GM21723 (cell line): ENCODE measurements around the gene BNC2.

Experiments used
- ATAC-seq: cut with Tn5 transposase; IDR thresholded peaks from one replicate; pipeline ENCODE4 v1.9.1; 2021; ENCODE audit warnings: mild to moderate bottlenecking, moderate library complexity; ENCODE audit not compliant: unreplicated experiment

BNC2 gene

DNA sequence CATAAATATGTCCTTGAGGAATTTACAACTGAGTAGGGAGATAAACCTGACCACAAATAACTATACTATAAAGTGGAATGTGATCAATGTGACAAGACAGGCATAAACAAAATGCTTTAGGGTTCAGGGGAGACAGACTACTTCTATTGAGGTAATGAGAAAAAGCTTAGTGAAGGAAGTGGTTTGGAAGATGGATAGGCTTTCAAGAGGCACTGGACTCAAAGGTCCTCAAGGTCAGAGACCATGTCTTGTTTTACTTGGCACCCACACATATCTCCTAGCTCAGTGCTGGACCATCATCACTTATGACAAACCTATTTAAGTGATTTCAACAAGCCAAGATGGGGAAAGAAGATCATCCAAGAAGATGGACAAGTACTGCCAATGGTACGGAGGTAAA is 257.8 kb downstream of the BNC2 start:
- ATAC-seq, result no peak

DNA sequence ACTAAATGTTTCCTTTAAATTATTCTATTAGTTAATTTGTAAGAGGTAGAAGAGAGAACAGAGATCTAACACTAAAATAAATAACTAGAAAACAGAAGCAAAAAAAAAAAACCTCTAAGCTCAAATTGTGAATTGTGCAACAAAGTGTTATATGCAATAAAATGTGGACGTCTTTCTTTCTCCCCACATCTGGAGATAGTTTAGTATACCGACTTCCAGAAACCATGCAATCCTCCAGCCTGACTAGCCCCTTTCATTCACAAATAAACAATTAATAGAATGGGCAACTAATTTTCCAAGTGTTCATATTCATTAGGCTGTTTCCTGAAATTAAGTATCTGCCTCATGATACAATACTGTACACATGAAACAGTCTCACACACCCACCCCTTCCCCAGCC is 258.5 kb downstream of the BNC2 start:
- ATAC-seq, result no peak

DNA sequence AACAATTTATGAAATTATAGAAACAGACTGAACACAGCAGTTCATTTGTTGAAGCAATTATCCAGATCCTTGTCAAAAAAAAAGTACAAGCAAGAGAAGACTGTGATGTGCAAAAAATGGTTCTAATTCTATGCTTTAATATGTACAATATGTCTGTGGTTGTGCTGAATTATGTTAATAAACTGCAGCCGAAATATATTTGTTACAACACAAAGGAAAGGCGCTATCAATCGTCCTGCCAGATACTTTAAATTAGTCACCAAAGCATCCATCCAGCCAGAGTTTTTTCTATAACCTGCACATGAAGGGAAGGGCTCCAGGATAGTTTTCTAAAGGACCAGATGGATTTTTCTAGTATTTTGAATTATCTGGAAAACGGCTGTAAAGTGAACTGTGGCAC is 259.5 kb downstream of the BNC2 start:
- ATAC-seq, result no peak

DNA sequence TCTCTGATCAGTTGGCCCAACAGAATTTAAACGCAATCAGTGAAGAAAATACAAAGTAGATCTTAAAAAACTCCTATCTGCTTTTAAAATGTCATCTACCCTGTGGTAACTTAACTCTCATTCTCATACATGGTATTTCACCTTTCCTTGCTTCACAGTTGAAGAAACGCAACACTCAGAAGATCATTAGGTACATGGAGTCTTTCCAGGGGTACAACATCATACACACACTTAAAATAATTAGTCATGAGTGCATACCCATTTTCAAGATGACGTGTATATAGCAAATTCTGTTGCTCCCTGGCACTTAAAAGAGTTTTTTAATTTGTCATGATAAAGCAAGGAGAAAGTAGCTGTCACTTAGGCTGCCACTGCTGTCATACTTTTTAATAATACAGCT is 259.9 kb downstream of the BNC2 start:
- ATAC-seq, result no peak

DNA sequence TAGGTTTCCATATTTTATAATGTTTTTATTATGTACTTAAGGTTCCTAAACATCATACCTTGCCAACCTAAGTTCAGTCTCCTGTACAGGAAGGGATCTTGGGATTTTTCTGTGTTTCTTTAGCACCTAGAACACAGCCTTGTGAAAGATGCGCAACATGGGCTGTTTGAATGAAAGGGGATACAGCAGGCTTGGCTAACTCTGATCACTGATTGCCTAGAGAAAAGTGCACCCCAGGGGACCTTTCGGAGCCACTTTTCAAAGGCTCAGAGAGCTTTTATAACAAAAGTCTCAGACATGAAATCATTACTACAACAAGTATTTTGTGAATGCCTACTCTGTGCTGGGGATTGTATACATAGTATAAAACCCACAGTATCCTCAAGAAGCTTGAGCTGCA is 261.6 kb downstream of the BNC2 start:
- no peak for ATAC-seq

DNA sequence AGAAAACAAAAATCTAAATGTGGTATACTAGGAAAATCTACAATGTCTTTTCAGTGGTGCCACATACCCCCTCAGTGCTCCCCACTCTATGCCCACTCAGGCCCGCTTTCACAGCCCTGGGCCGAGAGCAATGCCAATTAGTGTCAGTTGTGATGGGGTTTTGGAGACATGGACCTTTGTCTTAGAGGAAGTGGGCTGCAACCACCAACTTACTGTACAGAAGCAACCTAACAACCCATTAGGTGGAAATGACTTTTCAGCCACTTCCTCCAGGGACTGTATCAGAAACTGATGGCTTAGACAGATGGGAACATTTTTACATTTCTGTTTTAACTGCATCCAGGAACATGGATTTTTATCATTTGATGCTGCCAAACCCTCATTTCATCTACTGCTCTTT is 268.0 kb downstream of the BNC2 start:
- ATAC-seq, result no peak

DNA sequence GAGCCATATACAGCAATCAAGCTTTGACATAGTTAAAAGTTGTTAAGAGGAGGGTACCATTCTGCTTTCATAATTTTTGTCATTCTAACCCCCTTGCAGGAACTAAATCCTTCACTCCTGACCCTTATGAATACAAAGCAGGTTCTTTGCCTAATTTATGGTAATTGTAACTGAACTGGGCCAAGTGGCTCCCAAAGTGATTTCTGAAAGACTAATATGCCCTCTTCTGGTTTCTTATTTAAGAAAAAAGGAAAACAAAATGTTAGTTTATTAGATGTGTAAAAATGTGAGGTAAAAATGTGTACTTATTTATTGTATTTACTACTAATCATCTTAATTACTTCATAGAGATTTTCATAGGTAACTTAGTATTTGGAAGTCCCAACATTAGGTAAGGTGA is 268.5 kb downstream of the BNC2 start:
- ATAC-seq, result no peak

DNA sequence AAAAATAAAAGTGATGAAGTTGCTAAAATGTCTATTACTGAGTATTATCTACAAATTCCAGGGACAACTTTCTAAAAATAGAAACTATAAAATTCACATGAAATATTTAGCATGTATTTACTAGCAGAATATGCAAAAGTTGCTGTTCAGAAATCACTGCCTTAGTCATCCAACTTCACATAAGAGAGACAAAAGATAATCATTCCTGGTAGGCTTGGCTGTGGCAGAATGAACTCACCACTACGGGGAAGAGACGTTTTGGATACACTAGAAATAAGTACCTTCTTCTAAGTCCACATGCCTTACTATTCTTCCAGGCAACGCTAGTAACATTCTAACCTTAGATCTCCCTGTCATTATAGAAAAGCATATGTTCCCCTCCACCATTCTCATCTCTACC is 272.2 kb downstream of the BNC2 start:
- ATAC-seq, result no peak

DNA sequence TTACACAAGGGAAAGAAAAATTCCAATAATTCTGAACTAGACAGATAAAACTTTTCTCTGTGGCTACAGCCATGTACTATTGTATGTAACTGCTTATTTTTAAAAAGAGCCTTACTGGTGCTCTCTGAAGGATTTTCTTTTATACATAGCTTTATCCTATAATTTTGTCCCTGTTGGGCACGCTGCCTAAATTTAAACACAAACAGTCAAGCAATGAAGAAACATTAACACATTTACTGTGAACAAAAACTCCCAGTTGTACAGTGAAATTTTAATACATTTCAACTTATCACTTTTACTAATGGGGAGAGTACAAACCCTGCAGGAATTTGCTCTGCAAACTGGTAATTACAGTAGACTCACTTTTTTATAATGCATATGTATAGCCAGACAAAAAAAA is 273.3 kb downstream of the BNC2 start:
- ATAC-seq, result no peak

DNA sequence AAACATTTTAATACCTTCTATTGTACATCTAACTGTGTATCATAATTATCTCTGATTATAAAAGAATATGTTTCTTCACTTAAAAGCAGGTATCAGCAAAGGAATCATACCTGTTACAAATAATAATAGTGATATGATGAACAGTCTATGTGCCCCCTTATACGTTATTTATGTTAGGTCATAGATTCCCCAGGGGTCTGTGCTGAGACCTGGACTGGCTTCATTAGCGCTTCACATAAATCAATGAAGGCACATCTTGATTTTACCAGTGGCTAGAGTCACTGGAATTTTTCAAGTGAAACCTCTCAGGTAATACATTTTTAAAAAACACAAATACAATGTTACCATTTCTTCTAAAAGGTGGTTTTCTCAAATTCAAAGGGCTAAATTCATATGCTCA is 275.2 kb downstream of the BNC2 start:
- ATAC-seq, result no peak

DNA sequence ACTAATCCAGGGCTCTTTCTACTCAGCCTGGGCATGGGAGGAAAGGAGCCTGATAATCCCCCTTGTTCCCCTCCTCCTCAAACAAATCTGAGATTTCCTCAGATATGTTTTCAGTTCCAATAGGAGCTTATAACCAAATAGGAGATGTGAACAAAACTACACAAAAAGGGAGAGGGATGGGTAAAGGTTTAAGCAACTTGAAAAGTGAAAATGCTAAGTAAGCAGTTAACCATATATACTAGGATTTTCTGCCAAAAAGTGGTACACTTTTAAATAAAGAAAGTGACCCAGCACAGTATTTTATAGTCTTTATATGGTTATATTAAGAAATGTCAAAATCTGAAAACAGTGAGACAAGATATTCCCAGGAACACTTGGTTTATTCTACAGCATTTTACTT is 275.7 kb downstream of the BNC2 start:
- no peak for ATAC-seq

DNA sequence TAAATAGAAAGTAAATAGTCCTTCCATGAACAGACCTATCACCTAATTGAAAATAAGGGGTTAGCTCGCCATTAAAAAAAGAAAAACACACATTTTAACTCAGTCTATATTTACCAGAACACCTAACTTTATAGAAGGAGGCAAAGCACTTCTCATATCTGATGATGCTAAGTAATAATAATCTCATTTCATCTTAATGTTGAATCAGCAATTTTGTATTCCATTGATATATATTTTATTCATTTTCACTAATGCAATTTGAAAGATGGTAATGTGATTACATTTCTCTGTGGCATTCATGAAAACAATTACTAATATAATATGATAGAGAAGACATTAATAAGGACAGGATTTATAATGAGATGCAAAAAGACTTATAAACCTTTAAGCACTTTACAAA is 276.7 kb downstream of the BNC2 start:
- no peak for ATAC-seq

DNA sequence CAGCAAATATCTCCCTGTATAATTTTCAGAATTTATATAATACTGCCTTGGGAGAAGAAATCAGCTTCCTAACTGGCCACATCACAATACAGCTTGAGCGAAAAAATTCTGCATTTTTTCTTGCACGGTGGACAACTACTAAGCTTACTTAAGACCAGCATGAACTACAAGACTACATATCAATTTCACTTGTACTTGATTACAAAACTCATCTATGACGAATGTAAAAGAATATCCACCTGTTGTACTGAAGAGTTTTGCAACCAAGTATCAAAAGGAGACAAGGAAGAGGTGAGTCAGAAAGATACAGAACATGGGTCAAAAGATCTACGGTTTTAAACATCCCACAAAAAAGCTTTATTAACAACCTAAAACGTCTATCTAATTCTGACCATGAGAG is 279.4 kb downstream of the BNC2 start:
- no peak for ATAC-seq

DNA sequence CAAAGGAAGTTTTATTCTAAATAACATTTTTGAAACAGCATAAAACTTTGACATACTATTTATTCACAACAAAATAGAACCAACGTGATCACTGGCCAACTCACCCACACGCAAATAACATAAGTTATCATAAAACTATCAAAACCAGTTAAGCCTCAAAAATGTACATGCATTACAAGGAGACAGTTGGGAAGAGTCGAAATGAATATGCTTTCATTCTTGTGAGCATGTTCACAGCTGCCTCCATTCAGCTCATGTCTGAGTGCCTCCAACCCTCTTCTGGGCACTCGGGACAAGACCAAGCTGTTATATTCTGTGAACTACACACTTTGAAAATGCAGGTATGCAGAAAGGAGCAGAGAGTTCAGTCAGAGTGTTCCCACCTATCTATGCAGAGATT is 284.9 kb downstream of the BNC2 start:
- no peak for ATAC-seq

DNA sequence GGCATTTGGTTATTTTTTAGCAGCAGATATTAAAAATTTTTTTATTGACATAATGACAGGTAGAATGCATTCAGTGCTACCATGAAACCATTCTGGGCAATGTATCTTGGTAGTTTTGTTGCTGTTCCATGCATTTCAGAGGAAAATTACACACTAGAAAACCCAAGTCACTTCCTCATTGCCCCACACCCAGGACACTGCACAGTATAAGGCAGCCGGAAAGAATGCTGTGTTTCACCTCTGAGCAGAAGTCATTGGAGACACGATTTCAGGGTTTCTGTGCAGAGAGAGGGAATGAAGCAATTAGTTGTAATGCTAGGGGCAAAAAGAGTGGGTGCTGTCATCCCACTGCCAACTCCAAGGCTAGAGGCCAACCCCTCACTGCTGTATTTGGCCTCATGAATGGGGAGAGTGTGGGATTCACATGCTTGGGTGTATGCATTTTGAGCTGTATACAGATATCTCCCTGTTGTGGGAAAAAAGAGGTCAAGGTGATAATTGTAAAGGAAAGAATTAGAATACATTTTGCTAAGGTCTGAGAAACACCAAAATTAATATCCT is 290.5 kb downstream of the BNC2 start:
- no peak for ATAC-seq

DNA sequence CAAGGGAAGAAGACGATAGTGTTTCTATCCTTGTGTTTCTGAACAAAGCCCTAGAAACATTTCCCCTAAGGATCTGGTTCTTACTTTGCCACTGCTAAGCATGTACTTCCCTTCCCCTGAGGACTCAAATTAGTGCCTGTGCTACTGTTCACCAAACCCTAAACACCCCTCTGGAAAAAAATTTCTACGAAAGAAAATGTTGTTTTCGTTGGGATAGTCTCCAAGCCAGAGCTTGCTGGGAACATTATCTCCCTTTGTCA is 294.6 kb downstream of the BNC2 start:
- ATAC-seq, result no peak

DNA sequence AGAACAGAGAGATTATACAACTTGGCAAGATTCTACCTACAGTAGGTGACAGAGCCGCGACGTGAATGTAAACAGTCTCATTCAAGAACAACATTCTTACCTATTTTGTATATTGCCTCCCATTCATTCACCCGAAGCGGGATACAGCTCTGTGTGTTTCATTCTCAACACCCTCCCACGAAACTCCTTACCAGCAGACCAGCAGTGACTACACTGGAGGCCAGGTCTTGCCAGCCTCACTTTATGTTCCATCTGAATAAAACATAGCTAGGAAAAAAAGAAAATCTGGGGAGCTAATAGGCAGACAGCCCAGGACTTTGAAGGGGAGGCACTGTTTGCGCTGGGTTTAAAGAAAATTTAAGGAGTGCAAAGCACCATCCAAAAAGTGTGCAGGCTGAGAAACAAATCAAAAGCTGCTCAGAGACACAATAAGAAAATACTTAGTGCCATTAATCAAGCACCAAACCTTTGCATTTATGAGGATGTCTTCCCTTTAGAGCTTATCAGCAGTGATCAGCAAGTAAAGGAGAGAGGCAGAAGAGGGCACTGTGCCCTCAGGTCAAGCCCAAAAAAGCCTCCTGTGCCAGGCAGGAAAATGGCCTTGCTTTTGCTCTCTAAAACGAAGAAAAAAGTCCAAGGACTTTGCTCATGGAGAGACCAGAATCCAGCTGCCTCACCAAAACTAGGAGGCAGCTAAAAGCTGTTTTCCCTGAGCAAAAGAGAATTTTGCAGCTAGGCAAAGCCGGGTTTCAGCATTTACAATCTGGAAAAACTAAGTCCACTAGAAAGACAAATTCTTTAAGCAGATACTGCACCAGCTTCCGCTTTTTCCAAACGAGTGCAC is 295.1 kb downstream of the BNC2 start:
- no peak for ATAC-seq

DNA sequence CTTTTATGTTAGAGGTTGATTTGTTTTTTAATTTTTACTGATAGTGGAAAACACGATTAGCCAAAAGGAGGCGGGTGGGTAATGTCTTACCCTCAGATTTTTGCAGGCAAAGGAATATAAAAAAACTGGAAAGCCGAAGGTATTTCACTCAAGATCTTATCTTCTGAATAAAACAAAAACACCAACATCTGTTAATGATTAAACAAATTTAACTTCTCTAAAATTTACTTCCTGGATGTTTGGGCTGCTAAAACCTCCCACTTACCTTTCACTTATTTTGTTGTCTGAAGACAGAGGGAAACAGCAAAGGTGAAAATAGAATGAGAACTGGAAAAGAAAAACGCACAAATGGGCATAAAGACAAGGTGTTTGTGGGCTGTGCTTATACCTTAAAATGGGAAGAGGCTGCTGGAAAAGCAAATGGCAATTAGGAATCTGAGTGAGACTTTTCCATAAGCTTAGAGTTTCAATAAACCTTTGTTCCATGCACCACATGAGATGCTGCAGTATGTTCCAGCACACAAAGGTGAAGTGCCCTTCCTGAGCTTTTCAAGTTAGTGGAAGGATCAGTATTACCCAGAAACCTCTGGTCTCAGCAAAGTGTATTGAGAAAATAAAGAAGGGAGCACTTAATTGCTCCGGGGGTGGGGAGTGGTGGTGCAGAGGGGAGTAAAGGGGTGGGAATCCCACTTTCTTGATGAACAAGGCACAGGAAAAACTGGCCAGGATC is 298.3 kb downstream of the BNC2 start:
- no peak for ATAC-seq

DNA sequence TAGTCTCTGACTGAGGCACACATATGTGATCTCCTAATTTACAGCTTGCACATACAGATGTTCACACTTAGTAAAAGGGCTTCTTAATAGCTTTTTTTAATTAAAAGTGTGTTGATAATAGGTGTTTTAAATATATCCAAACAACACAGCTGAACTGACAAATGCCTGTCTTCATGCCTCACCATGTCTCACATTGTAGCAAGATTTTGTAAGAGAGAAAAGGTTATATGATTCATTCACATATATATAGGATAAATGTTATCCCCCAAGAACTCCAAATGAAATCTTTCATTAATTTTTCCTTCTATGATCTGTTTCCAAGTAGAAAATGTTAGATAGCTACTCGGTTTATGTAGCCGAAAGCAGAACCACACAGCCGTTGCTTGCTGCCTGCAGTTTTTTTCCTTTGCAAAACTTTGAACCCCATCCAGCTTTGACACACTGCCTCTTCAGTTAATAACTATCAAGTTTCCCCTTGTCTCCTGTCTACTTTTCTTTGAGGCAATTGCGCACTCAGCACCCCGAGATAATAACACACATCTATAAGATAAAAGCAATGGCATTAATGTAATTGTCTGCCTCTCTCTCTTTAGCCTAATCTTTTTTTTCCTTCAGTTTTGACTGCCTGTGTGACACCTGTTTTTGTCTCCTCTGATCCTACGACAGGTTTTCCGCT is 299.2 kb downstream of the BNC2 start:
- ATAC-seq, result no peak

DNA sequence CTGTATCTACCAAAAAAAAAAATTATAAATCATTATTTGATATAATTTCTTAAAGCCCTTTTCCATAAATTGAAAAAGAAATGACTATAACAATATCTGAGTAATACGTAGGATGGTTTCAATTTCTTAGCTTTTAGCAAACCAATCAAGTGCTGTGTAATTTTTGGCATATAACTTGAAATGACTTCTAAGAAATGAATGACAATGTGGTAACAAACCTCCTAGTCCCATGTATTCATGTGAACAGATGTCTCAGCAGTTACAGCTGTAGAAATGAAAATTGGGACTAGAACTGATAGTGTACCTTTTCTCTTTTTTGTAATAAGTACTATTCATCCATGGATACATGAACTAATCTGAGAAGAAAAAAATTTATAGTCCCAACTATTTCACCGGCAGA is 307.0 kb downstream of the BNC2 start:
- ATAC-seq, result no peak

DNA sequence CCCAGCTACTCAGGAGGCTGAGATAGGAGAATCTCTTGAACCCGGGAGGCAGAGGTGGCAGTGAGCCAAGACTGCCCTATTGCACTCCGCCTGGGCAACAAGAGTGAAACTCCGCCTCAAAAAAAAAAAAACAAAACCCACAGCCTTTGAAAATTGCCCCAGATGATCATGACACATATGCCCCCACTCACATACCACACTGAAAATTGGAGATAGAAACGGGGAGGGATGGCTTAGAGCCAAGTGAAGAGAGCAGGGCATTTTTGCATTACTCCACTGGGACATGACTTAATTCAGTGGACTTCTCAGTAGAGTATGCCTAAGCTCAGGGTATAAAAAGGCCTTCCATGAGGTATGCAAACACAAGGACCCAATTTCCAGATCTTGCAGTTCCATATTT is 309.3 kb downstream of the BNC2 start:
- no peak for ATAC-seq
